ENCODE measurements around the gene UBE2Q2. TPM values are rescaled to one million over a fixed set of nuclear protein-coding genes. Genes with fewer than 3 reads are reported as not detected.
"Not testable (repeated sequence)": the region's sequence is repeated elsewhere in the genome, so short reads cannot be mapped to it uniquely, and the experiment has no call there.

The UBE2Q2 gene
- total RNA-seq, 1 donor: 58.6 TPM

GRCh38 chr15:75850708-75851107, 7.5 kb downstream of the UBE2Q2 start:
- no peak overlapping the region for H3K4me3 ChIP-seq (ENCODE audit: low read depth, low read length)
- no peak for DNase-seq (ENCODE audit: low read depth)
- TF ChIP-seq CTCF (IDR thresholded peaks at IDR 0.05; ENCODE audit: insufficient read depth, low read length): no peak

DNA sequence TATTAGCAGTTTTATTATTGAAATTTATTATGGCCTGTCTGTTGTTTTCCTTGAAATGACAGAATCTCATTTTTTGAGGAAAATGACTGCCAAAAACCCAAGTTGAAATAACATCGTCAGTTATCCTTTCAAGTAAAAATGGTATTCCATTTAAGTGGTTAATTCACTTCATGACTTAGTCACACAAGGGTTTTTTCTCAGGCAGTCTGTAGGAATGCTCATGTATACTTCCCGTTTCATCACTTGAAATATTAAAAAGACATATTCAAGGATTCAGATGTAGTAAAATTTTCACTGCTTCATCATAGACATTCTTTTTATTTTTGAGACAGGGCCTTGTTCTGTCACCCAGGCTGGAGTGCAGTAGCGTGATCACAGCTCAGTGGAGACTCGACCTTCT, 8.3 kb downstream of the UBE2Q2 start:
- DNase-seq (ENCODE audit: low read depth); H3K4me3 ChIP-seq (ENCODE audit: low read depth, low read length): not testable (repeated sequence)

DNA sequence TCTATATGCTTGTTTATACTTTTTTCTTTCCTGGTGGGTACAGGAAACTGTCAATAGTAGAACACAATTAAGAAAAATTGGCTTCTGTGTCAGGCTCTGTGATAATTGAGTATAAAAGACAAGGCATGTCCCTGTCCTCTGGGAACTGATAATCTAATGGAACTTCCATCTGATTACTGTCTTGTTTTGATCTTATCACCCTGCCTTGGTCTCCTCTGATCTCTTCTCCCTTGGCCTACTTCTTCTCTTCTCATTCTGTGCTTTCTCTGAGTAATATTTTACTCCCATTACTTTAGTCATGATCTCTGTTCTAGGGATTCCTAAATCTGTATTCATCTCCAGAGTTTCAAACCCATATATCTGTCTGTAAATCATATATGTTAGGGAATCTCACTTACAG, 14.6 kb downstream of the UBE2Q2 start:
- DNase-seq (ENCODE audit: low read depth): no peak
- no peak overlapping the region for H3K4me3 ChIP-seq (ENCODE audit: low read depth, low read length)
- no peak for TF ChIP-seq CTCF (IDR thresholded peaks at IDR 0.05; ENCODE audit: insufficient read depth, low read length)

GRCh38 chr15:75861750-75862402, 18.6 kb downstream of the UBE2Q2 start:
- TF ChIP-seq CTCF (IDR thresholded peaks at IDR 0.05; ENCODE audit: insufficient read depth, low read length): no peak
- DNase-seq (ENCODE audit: low read depth): no peak
- no peak overlapping the region for H3K4me3 ChIP-seq (ENCODE audit: low read depth, low read length)

- DNase-seq (ENCODE audit: low read depth): no peak
- no peak overlapping the region for H3K4me3 ChIP-seq (ENCODE audit: low read depth, low read length)
- TF ChIP-seq CTCF (IDR thresholded peaks at IDR 0.05; ENCODE audit: insufficient read depth, low read length): no peak
These were observed 19.5 kb downstream of the UBE2Q2 start for GRCh38 chr15:75862796-75863195.

DNA sequence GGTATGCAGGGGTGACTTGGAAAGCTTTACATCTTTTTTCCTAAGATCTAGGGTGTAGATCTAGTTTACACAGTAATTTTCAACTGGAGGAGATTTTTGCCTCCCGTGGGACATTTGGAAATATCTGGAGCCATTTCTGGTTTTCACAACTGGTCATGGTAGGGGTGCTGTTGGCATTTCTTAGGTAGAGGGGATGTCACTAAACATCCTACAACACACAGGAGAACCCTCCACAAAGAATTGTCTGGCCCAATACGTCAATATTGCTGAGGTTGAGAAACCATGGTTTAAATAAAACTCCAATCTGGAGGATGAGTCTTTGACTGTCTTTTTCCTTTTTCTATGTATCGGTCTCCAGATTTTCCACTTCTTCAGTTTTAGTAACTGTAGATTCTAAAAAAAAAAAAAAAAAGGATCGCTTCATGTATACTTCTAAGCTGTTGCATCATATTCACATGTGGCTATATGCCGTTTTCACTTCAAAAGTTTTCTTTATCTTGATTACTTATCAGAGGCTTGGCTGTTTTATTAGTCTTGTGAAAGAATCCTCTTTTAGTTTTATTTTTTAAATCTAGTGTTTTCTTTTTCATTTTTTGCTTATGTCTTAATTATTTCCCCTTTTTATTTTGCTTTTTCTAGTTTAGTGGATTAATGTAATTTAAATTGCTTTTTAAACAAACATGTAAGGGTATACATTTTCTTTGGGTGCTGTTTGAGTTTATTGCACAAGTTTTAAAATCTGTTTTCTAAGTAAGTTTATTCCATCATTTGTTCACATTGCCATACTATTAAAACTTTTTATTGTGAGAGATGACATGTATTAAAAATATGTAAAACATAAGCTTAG, 21.2 kb downstream of the UBE2Q2 start:
- TF ChIP-seq CTCF (IDR thresholded peaks at IDR 0.05; ENCODE audit: insufficient read depth, low read length): no peak
- DNase-seq (ENCODE audit: low read depth): peak; percentile 30

GRCh38 chr15:75866045-75866444, 22.8 kb downstream of the UBE2Q2 start:
- DNase-seq (ENCODE audit: low read depth); H3K4me3 ChIP-seq (ENCODE audit: low read depth, low read length): not testable (repeated sequence)

More for the DNA sequence above, 21.2 kb downstream of the UBE2Q2 start:
- H3K4me3 ChIP-seq (ENCODE audit: low read depth, low read length): no peak overlapping the region

Measured in fibroblast of the aortic adventitia (primary cell).